SK-N-MC (cell line): ENCODE results near the gene SASH1.
"Not testable (repeated sequence)": the region's sequence is repeated elsewhere in the genome, so short reads cannot be mapped to it uniquely, and the experiment has no call there.

Experiments used
- EZH2 ChIP-seq: fragments of 200-600 bp; sonication (generic); IDR thresholded peaks from one replicate; pipeline ENCODE4 v1.6.1; 2017; ENCODE audit warnings: antibody characterized with exemption
- FOXP2 ChIP-seq: optimal IDR thresholded peaks from 2 replicates; pipeline ENCODE3; 2011; ENCODE audit warnings: mild to moderate bottlenecking, moderate library complexity; ENCODE audit not compliant: insufficient read depth; ENCODE audit errors: extremely low read length, control extremely low read depth
- POLR2AphosphoS5 ChIP-seq: IDR thresholded peaks from 2 replicates; pipeline ENCODE4 v1.6.1; 2012; ENCODE audit warnings: mild to moderate bottlenecking, low read depth, low read length, borderline replicate concordance

DNA sequence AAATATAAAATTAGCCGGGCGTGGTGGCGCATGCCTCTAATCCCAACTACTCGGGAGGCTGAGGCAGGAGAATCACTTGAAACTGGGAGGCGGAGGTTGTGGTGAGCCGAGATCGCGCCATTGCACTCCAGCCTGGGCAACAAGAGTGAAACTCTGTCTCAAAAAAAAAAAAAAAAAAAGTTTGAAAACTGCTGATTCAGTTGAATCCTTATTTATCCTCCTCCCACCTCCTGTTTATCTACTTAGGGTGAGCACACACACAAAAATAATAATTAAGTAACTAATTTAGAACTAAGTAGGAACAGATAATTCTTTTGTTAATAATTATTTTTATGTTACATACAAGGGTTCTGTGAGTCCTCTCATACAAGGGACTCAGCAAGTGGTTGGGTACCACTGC lies 49.5 kb downstream of the SASH1 start:
- not testable (repeated sequence) for TF ChIP-seq EZH2, FOXP2, POLR2AphosphoS5
